Daoy (cell line): ENCODE data around the gene KLF7. TPM values are rescaled to one million over a fixed set of nuclear protein-coding genes. Genes with fewer than 3 reads are reported as not detected.

ENCODE experiments used
- DNase-seq: peaks from one replicate; pipeline ENCODE4 v3.0.0-alpha.2; 2015; ENCODE audit warnings: low read depth
- total RNA-seq: library from RNA; depleted of rRNA; stranded (reverse); fragments of >200 nt; shearing (Covaris generic); gene quantifications from 2 replicates; pipeline ENCODE4 v1.2.3, GENCODE V29; 2014

KLF7 gene
- total RNA-seq, 1 experiment from 2014 or later = 10.7 TPM

DNA sequence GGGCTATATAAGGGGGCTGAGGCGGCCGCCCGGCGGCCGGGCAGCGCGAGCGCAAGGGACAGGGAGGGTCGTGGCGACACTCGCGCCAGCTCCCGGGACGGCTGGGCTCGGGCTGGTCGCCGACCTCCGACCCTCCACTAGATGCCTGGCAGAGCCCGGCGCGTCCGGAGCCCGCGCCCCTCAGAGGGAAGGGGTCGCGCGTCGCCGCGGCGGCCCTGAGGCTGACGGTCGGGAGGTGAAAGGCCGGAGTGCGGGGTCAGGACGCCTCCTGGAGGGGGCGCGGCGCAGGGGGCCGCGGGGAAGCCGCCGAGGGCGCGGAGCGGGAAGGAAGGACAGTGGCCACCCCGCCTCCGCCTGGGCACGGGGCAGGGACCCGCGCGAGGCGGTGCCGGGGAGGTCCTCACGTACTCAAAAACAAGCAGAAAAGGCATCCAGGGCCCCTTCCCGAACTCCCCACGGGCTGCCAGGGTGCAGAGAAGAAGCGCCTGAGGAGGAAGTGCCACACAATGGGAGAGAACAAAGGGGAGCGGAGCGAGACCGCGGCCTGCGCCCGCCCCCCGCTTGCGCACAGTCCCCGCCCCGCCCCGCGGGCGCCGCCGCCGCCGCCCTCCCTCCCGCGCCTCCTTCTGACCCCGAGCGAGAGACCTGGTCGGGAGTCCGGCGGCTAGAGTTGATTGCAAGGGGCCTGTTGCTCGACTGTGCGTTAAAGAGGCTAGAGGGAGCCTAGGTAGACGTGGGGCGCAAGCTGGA, 776 bp upstream of the KLF7 start:
- DNase-seq = peak; percentile 81

DNA sequence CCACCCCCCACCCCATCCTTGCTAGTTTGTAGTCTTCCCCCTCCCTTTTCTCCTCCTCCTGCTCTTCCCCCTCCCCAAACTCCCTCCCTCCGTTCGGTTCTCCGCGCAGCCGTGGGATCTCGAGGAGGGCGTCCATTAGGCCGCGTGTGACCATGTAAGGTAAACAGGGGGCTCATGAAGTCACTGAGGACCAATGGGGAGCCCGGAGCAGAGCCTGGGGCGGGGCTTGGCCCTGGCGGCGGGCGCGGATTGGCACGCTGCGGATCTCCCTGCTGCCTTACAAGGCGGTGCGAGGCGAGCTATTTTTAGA, 246 bp upstream of the KLF7 start:
- peak; percentile 99 for DNase-seq

DNA sequence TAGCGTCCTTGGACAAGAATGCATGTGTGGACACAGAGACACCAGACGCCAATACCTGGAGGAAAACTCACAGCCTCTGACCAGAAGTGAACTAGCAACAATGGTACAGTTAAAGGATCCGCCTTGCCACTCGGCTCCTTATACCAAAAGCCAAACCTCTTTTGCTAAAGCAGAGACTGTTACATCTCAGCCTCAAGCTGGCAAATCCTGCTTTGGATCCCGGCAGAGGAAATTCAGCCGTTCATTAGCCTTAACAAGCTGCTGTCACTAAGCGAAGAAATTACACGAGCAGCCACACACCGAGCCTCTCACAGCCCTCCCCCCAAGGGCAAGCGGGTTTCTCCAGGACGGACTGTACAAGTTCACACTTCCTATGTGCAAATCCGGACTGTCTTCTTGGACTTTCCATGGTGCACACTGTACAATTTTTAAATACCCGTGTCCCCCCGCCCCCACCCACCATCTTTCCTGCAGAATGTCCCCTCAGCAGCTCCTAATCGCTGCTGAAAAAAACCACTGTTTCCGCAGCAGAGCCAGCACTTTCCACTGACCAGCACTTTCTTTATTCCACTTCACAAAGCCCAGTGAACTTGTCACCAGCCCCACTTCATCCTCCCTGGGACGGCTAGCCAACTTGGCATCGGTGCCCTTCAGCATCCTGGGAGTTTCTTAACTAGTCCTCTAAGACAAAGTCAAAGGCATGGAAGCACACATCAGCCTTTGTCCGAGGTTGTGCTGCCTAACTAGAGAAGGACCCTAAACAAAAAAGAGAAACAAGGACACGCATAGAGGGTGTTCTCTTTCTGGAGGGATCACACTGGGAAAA, 1.5 kb downstream of the KLF7 start:
- DNase-seq = peak; percentile 56

DNA sequence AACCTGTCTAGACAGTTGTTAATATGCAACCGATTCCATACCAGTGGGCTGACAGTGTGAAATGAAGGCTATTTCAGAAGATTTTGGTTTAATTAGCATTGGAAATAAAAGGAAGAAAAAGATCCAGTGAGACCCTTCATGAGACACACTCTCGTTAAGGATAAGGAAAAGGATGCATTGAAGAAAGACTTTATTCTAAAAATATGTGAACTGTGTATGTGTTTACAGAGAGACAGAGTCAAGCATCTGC, 2.1 kb downstream of the KLF7 start:
- DNase-seq = no peak

DNA sequence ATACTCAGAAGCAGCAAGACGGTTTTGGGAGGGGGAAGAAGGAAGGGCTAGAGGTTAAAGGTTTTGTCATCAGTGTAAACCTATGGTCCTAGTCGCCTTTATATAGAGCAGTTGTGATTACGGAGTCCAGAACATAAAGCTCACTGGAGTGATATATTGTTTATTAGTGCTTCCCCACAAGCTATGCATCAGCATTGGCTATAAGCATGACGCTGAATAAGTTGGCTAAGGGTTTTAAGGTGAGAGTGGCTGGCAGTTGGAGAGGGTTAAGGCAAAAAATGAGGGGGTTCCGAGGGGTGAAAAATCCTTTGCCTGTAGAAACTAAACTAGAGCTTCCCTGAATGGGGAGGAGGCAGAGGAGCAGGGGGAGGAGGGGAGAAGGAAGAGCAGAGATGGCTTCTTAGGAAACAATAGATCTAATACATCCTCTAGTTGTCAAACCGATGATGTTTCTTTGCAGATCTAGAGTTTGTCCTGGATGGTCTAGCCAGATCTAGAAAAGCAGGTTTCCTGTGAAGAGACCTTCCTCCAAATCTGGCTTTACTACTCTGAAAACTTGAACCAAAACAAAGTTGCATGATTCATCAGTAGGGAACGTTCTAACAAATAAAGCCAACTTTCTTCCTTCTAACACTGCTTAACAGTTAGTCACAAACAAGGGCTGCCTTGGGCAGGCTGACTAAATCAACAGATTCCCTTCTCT, 2.5 kb downstream of the KLF7 start:
- DNase-seq = peak; percentile 81

DNA sequence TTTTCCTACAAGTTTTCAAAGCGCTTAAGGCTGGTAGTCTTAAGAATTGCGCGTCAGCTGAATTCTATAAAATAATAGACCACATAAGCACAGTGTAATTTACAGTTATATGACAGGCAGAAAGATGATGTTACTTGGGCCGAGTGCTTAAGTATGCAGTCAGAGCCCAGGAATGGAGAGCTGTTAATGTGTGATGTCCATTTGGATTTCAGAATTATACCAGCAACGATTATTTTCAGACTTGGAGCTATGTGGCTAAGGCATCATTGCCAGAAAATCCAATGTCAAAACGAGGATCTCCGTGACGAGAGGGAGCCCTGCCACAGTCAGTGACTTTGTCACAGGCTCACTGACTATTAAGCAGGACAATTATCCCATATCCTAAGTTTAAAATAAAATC, 3.4 kb downstream of the KLF7 start:
- DNase-seq = peak; percentile 44

DNA sequence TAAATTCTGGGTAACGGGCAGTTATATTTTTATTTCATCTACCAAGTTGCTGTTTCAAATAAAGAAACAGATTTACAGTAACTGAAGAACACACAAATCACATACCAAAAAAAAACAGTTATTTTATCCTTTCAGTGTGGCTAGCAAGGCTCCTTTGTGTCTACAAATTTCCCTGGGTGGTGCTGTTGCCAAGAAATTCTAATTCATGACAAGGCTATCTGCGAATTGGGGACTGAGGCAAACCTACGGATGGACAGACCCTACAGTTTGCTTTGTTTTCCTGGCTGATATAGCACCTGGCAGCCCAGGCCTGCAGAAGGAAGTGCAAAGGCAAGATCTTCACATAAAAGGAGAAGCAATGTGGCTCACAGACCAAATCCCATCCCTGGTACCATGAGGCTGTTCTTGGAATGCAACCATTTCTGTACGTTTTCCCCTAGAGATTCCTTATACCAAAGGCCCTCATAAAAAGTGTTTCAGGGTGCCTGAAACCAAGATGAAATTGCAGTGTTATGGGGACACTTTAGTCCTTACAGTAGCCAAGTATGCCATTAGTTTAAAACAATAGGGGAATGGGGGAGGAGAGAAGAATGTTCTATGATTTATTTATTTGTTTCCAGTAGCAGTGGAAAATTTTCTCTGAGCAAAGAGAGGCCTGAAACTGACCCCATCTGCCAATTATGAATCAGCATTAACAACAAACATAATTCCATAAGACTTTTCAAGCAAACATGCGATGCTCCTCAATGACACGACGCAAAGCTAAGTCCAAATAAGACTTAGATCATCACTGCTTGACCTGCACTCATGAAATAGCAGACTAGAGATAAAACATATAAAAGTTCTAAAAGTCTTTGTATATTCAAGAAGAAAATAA, 4.3 kb downstream of the KLF7 start:
- DNase-seq = peak; percentile 38

DNA sequence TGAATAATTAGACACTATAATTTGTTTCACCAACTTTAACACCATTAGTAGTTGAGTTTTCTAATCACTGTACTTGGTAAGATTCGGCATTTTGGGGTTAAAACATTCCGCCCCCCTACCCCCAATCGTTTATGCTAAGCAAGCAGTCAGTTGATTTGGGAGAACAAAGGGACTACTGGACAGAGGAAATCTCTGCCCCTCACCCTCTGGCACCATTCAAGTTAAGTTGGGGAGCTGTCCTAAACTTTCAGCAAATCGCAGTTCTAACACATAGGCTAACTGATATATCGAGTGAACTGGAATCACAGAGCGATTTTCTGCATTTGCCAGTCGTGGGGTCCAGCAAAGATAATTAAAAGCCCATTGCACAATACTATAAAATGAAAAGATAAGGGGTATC, 5.6 kb downstream of the KLF7 start:
- DNase-seq = no peak

DNA sequence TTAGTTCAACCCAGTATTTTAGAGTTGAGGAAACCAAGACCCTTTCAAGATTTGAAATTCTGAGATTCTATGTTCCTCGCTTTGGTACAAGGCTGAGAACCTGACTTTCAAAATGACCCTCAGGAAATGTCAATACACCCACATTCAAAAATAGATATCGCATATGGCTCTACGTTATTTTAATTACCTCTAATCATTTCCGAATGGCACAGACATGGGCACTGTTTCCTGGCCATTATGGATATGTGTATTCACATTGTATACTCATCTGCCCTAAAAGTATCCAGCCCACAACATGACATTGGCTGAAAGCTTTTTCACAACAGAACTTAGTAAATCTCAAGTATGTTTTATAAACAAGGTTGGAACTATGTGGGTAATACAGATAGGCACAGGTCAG, 6.7 kb downstream of the KLF7 start:
- DNase-seq = no peak

DNA sequence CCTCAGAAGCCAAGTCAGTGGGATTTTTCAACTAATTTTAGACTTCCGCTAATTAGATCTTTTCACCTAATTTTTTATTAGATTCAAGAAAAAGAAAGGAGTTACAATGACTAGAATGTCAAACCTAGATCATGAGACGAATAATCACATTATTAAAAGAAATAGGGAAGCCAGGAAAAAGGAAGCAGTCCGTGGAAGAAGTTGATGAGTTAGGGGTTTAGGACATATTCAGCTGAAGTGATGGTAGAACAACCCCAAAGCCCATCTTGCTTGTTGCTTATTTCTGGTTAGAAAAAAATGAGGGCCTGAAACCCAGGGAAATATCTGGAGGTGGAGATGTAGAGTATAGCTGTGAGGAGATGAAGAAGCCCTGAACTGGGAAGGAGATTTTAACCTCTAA, 8.0 kb downstream of the KLF7 start:
- no peak for DNase-seq

DNA sequence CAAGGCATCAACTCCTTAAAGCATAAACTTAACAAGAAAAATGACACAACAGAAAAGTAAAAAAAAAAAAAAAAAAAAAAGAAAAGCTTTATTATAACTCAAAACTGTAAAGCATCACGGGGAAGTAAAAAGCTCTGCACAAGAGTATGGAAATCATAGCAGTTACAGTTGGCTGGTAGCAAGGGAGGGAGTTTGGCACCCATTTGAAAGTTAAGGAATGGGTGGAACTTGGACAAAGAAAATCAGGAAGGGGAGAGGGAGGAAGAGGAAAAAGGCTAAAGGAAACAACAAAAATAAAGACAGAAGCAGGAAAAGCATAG, 8.6 kb downstream of the KLF7 start:
- DNase-seq = no peak

DNA sequence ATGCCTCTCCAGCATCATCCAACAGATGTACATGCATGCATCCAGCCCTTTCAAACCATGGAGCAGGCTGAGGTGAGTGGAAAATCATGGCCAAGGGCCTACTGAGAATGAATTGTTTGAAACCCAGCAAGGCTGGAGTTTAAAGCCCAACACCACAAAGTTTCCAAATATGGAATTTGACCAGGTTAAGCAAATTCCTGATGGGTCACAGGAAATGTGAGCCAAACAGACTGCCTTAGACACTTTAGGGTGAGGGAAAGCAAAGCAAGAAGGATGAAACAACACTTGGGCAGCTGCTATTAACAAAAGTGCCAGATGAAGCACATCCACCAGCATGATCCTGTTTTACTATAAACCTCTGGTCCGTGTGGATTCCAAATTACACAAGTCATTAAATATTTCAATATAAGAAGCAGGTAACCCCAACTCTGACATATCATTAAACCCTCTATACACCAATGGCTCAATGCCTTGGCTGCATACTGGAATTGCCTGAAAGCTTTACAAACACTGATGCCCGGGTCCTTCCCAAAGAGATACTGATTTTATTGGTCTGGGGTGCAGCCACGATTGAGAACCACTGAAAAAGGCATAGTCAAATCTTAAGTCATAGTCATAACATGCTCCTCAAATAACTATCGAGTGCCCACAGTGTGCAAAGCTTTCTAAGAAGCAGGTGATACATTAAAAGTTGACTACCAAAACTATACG, 9.1 kb downstream of the KLF7 start:
- no peak for DNase-seq

DNA sequence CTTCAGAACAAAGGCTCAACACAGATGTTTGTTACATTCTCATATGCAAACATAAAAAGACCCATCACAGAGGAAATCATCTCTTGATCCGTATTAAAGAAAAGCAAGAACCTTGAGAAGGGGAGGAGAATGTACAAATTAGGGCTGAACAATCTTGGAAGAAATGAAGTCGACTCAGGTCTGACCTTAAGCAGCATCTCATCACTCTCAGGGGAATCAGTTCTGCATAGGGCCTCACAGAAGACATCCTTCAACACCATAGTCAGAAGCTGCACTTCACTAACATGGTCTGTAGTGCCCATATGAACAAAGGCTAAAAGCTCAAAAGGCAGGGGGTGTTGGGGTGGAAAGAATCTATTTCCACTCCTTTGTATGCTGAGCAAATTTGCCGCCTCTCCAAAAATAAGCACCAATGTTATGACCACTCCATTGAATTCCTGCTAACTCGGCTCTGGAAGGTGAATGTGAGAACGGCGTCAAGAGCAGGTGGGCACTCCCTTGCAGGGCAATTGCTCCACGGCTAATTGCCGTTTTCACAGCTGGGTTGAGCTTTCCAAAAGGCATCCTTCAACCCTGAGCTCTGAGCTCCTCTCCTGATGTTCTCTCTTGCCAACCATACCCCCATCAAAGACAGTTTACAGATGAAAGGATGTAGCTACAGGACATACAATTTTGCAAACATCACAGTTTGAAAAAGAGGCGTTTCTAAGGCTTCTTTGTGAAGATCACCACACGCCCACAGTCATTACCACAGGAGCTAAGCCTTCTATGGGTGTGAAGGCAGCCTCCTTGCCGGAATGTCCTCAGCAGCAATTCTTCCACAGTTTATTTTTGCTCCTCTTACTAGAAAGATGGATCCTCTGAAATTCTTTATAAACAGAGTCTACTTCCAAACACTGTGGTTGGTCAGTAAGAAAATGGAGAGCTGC, 10.0 kb downstream of the KLF7 start:
- no peak for DNase-seq

DNA sequence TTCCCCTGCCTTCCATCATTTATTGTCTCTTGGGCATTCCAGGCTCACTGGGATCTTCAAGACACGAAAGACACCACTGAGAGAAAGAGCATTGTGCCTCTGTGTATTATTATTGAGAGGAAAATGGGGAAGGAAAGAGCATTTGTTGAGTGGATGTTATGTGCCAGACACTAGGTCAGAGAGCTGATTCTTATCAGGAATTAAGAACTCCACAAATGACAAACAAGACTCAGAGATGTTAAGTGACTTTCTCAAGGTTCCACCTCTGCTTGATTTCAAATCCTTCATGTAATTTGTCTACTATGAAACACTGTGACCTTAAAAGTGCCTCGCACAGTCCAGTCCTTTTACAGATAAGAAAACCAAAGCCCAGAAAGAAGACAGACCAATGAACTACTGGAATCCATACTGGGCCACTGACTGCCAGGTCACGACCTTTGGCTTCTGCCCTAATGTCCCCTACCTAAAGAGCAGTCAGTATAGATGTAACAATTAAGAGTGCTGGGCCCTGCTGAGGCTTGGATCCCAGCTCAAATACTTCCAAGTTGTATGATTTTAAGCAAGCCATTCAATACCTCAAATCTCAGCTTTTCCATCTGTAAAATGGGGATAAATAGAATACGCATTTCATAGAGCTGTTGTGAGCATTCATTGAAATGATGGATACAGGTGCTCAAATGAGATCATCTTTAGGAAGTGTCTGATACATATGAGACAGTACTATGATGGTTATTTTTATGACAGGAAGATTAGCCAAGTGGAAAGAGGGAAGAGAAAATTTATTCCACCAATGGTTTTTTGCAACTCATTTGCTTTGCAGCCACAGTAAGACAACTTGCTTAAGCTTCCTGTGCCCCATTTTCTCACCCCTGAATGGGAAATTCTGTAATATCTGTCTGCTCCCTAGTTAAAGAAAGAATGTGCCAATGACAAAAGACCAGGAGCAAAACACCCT, 10.9 kb downstream of the KLF7 start:
- DNase-seq = no peak

DNA sequence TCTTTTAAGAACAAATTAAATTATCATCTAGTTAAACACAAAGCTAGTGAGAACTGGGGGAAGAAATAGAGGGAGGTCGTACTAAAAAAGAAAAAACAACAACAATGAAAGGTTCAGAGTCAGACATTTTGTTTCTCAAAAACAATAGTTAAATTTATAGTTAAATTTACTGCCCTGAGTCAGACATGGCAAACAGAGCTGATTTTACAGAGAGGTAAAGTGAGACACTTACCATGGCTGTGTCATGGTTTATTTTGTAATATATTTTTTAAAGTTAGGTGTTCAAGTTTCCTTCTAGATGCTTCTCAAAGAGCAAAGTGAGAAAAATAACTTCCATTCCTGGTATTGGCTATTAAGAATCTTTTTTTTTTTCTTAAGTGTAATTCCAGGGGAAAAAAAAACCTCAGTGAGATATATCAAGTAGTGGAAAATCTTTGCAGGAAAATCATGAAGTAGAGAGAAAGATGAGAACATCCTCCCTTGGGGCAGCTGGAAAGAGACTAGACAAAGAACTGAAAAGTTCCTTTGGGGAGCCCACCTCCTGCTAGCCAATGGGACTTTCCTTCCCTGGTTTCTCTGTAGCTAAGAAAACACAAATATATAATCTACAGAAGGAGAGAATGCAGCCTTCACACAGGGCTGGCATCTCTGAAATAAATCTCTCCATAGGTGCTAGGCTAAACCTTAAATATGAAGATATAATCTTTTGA, 12.3 kb downstream of the KLF7 start:
- DNase-seq = no peak

DNA sequence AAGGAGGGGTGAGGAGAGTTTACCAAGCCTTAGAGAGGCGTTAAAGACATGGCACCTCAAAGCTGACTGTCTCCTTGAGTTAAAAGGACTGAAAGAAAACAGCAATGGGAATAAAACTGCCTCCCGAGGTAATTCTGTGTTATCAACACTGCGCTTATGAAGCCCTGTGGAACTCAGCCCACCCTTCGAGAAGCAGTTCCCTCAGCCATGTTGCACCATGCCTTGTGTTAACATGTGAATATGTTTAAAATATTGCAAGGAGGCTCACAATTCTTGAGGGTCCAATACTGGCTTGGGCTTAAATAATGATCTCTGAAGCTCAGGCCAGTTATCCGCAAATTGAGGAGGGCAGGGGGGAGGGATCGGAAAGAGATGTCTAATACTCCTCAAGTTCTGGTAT, 14.7 kb downstream of the KLF7 start:
- DNase-seq = no peak

DNA sequence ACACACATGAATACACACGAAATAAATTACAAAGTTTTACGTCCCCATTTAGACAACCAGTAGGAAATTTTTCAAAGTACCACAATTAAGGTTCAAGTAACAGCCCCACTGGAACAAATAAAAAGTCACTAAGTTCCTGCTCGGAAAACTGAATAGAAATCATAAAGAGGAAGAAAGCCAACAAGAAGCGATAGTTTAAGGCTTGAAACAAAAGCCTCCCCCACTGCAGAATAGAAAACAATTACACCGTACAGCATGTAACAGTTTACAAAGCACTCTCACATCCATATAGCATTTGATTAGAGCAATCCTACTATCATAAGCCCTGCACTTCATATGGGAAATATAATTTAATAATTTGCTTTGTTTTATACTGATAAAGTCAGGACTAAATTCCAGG, 15.5 kb downstream of the KLF7 start:
- DNase-seq = no peak
